Right lobe of liver (tissue), 6 donors: ENCODE data around the gene ZNF408. TPM values are rescaled to one million over a fixed set of nuclear protein-coding genes. Genes with fewer than 3 reads are reported as not detected.

Source experiments
- ATAC-seq, 4 donors: fragments of 200-7000 bp; cut with Tn5 transposase; one replicate each; pipeline ENCODE4 v1.9.1; 2020; ENCODE audit warnings: mild to moderate bottlenecking in 4 of 4, moderate library complexity in 4 of 4
- DNase-seq, 3 donors: peaks; one replicate each; pipeline ENCODE4 v3.0.0-alpha.2; 2020
- H3K27ac ChIP-seq, 3 donors: fragments of 200-600 bp; one replicate each; pipeline ENCODE4 v1.8.0; 2022
- H3K27me3 ChIP-seq, 2 donors: fragments of 200-600 bp; one replicate each; pipeline ENCODE4 v1.8.0; 2022
- H3K36me3 ChIP-seq, 4 donors: fragments of 200-600 bp; sonication (generic) in 1 of 4; one replicate each; pipeline versions ENCODE4 v1.5.1 to v1.8.0; 2017 to 2022; ENCODE audit warnings: control low read depth in 1 of 4
- H3K4me1 ChIP-seq, 4 donors: fragments of 200-600 bp; sonication (generic) in 1 of 4; one replicate each; pipeline versions ENCODE4 v1.5.1 to v1.8.0; 2017 to 2022; ENCODE audit warnings: control low read depth in 1 of 4
- H3K4me3 ChIP-seq, 3 donors: fragments of 200-600 bp; one replicate each; pipeline ENCODE4 v1.8.0; 2022
- H3K9me3 ChIP-seq, 4 donors: fragments of 200-600 bp; sonication (generic) in 1 of 4; one replicate each; pipeline versions ENCODE4 v1.5.1 to v1.8.0; 2017 to 2022; ENCODE audit warnings: control low read depth in 1 of 4
- CTCF ChIP-seq, 4 donors: fragments of 200-600 bp in 3 of 4; fragments of 450-650 bp in 1 of 4; IDR thresholded peaks; one replicate each; pipeline versions ENCODE4 v1.5.1 to v1.8.0; 2016 to 2022; ENCODE audit warnings: antibody characterized with exemption in 4 of 4, mild to moderate bottlenecking in 2 of 4
- POLR2A ChIP-seq: fragments of 450-650 bp; IDR thresholded peaks from one replicate; pipeline ENCODE4 v1.6.1; 2017; ENCODE audit warnings: antibody characterized with exemption, mild to moderate bottlenecking
- WGBS: methylation state at CpG from one replicate; pipeline ENCODE4 v1.1.6; 2018; ENCODE audit warnings: low coverage, low lambda C conversion rate; ENCODE audit not compliant: insufficient coverage; ENCODE audit errors: missing lambda C conversion rate; 5-methylcytosine and 5-hydroxymethylcytosine counted together
- intact Hi-C, 2 donors: fragments of 100-400 bp; cut with DNase I; formaldehyde crosslinking; loops; one replicate each; pipeline versions ENCODE4 v1.11.2 to v1.14.1; 2022
- total RNA-seq, 6 experiments: library from RNA; depleted of rRNA in 2 of 6; stranded (reverse); fragments of >200 nt in 2 of 6; fragmentation: NEBNext Ultra II Directional in 3 of 6; extraction: Animal tissue kit (Norgen Biotek cat#: 25700) in 3 of 6; gene quantifications; one replicate each; pipeline versions ENCODE4 v1.1.0 to v1.2.4, GENCODE V29; 2016 to 2023
- donor health status: DM: no; HTN: yes; CAD: no.
- donor health status: DM: no; HTN: no; CAD: no.
- donor health status: DM: no; HTN: no; CAD: no.
- donor health status: DM: no; HTN: yes; CAD: no.
- donor health status: DM: no; HTN: yes; CAD: no.

Gene ZNF408
- total RNA-seq, 6 experiments from 2014 or later, result 4.0 to 16.3 (median 6.9) TPM

- Histone ChIP-seq H3K27ac (peak overlapping the region in 1 of 3 donors; percentile 37), H3K36me3 (peaks cover 0 to 32% (median 17%) of the 10 kb centered on the region in 4 donors)
These were observed 5.3 kb upstream of the ZNF408 start for GRCh38 chr11:46695345-46696211.

DNA sequence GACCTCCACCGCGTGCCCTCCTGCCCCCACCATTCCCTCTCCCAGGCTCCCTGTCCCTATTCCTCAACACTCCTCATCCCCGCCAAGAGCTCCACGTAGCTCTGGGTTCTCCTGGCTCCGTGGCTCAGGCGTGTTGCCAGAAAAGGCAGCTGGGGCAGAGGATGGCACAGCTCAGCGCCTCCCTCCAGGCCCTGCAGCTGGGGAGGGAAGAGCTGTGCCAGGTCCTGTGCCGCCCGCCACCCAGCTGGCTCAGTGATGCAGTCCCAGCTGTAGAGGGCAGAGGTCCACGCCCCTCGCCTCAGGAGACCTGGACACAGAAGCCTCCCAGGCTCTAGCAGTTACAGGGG lies 4.6 kb upstream of the ZNF408 start:
- H3K36me3 ChIP-seq, result peaks cover 0 to 32% (median 17%) of the 10 kb centered on the region in 4 donors

More at GRCh38 chr11:46695345-46696211, 5.3 kb upstream of the ZNF408 start:
- H3K9me3 ChIP-seq, result no peaks in the 10 kb centered on the region
- WGBS, result no CpG with 5 or more reads among the region's 12 CpGs
- ATAC-seq, result no peak
- H3K27me3 ChIP-seq, result no peaks in the 10 kb centered on the region
- peaks cover 0 to 44% (median 19%) of the 10 kb centered on the region in 4 donors for H3K4me1 ChIP-seq
- DNase-seq, result no peak
- no peak for TF ChIP-seq POLR2A
- no peak for TF ChIP-seq CTCF (IDR thresholded peaks at IDR 0.05)
- intact Hi-C loops, result no loop called here
- no peak overlapping the region for H3K4me3 ChIP-seq

DNA sequence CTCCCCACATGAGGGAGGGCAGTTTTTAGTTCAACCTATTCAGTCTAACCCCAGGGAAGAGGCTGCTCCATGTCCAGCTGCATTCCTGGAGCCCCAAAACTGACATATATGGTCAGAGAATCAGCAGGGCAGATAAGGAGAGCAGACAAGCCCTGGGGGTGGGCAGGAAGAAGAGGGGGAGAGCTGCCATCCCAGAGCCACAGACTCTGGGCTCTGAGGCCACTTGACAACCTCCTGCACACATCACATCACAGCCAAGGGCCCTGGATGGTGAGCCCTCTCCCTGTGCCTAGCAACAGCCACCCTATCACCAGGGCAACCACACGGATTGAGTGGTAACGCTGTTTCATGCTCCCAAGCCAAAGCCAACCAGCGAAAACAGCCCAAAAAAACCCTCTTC lies 3.5 kb upstream of the ZNF408 start:
- no peak for DNase-seq
- no peak overlapping the region for H3K4me3 ChIP-seq
- ATAC-seq, result no peak
- no peak overlapping the region for H3K27ac ChIP-seq
- WGBS, result no CpG with 5 or more reads among the region's 3 CpGs
- peaks cover 0 to 51% (median 23%) of the 10 kb centered on the region in 4 donors for H3K4me1 ChIP-seq
- TF ChIP-seq CTCF (IDR thresholded peaks at IDR 0.05) (no peak), POLR2A (no peak)
- H3K9me3 ChIP-seq, result no peaks in the 10 kb centered on the region
- intact Hi-C loops, result no loop called here
- H3K27me3 ChIP-seq, result no peaks in the 10 kb centered on the region
- peaks cover 0 to 32% (median 16%) of the 10 kb centered on the region in 4 donors for H3K36me3 ChIP-seq

More for the DNA sequence above, 4.6 kb upstream of the ZNF408 start:
- ATAC-seq (peak; percentile 11 to 67 (median 64)), DNase-seq (peak; percentile 68 to 94 (median 93))
- intact Hi-C loops, result no loop called here
- Histone ChIP-seq H3K4me1 (peaks cover 0 to 44% (median 19%) of the 10 kb centered on the region in 4 donors), H3K4me3 (no peak overlapping the region), H3K27ac (peak overlapping the region in 1 of 3 donors; percentile 38), H3K9me3 (no peaks in the 10 kb centered on the region), H3K27me3 (no peaks in the 10 kb centered on the region)
- 28% methylated on average over 4 of the region's 11 CpGs for WGBS
- no peak for TF ChIP-seq POLR2A
- TF ChIP-seq CTCF (IDR thresholded peaks at IDR 0.05), result no peak

- intact Hi-C loops, result no loop called here
- H3K4me1 ChIP-seq, result peaks cover 0 to 56% (median 25%) of the 10 kb centered on the region in 4 donors
These were observed 3.1 kb upstream of the ZNF408 start for GRCh38 chr11:46697723-46698122.

More at GRCh38 chr11:46697723-46698122, 3.1 kb upstream of the ZNF408 start:
- Histone ChIP-seq H3K36me3 (peaks cover 0 to 33% (median 17%) of the 10 kb centered on the region in 4 donors), H3K27me3 (no peaks in the 10 kb centered on the region), H3K9me3 (no peaks in the 10 kb centered on the region), H3K4me3 (no peak overlapping the region), H3K27ac (no peak overlapping the region)
- ATAC-seq (no peak), DNase-seq (no peak)
- 50% methylated on average over 2 of the region's 2 CpGs for WGBS
- TF ChIP-seq POLR2A (no peak), CTCF (IDR thresholded peaks at IDR 0.05) (no peak)
